ENCODE results near the gene FBXO33. TPM values are rescaled to one million over a fixed set of nuclear protein-coding genes. Genes with fewer than 3 reads are reported as not detected.
"Not testable (repeated sequence)": the region's sequence is repeated elsewhere in the genome, so short reads cannot be mapped to it uniquely, and the experiment has no call there.

The FBXO33 gene
- total RNA-seq, 1 donor from 2014 or later: 13.5 TPM

GRCh38 chr14:39368261-39368959 is 63.8 kb downstream of the FBXO33 start:
- DNase-seq: no peak
- H3K4me1 ChIP-seq: no peaks in the 10 kb centered on the region
- intact Hi-C loops (cut with DNase I): no loop called here
- ATAC-seq: peak; percentile 54
- H3K36me3 ChIP-seq: peaks cover 9% of the 10 kb centered on the region
- H3K27me3 ChIP-seq: no peaks in the 10 kb centered on the region
- H3K9me3 ChIP-seq: peaks cover 11% of the 10 kb centered on the region
- H3K4me3 ChIP-seq: no peak overlapping the region
- H3K27ac ChIP-seq: no peak overlapping the region
- peak; percentile 39 for TF ChIP-seq CTCF (IDR thresholded peaks at IDR 0.05)

GRCh38 chr14:39367387-39367751 is 64.9 kb downstream of the FBXO33 start:
- H3K27ac ChIP-seq: no peak overlapping the region
- peaks cover 11% of the 10 kb centered on the region for H3K9me3 ChIP-seq
- H3K4me1 ChIP-seq: no peaks in the 10 kb centered on the region
- intact Hi-C loops (cut with DNase I): no loop called here
- no peak for TF ChIP-seq CTCF (IDR thresholded peaks at IDR 0.05)
- no peaks in the 10 kb centered on the region for H3K27me3 ChIP-seq
- DNase-seq (no peak), ATAC-seq (peak; percentile 20)
- H3K4me3 ChIP-seq: no peak overlapping the region
- peaks cover 9% of the 10 kb centered on the region for H3K36me3 ChIP-seq

- Histone ChIP-seq H3K4me1 (no peaks in the 10 kb centered on the region), H3K36me3 (peaks cover 9% of the 10 kb centered on the region), H3K27me3 (no peaks in the 10 kb centered on the region), H3K4me3 (no peak overlapping the region), H3K27ac (no peak overlapping the region), H3K9me3 (peaks cover 11% of the 10 kb centered on the region)
- intact Hi-C loops (cut with DNase I): no loop called here
- peak; percentile 16 for ATAC-seq
- no peak for TF ChIP-seq CTCF (IDR thresholded peaks at IDR 0.05)
- DNase-seq: no peak
These were observed 65.5 kb downstream of the FBXO33 start for GRCh38 chr14:39366460-39367386.

- H3K27me3 ChIP-seq: no peaks in the 10 kb centered on the region
- peaks cover 11% of the 10 kb centered on the region for H3K9me3 ChIP-seq
- ATAC-seq (no peak), DNase-seq (no peak)
- intact Hi-C loops (cut with DNase I): no loop called here
- H3K4me3 ChIP-seq: no peak overlapping the region
- TF ChIP-seq CTCF (IDR thresholded peaks at IDR 0.05): no peak
- H3K27ac ChIP-seq: no peak overlapping the region
- H3K36me3 ChIP-seq: peaks cover 6% of the 10 kb centered on the region
- no peaks in the 10 kb centered on the region for H3K4me1 ChIP-seq
These were observed 66.9 kb downstream of the FBXO33 start for GRCh38 chr14:39365354-39365753.

GRCh38 chr14:39364509-39364908 is 67.7 kb downstream of the FBXO33 start:
- Histone ChIP-seq H3K4me1 (no peaks in the 10 kb centered on the region), H3K4me3 (no peak overlapping the region), H3K27me3 (no peaks in the 10 kb centered on the region), H3K27ac (no peak overlapping the region), H3K36me3 (no peaks in the 10 kb centered on the region), H3K9me3 (peaks cover 11% of the 10 kb centered on the region)
- ATAC-seq (no peak), DNase-seq (no peak)
- no peak for TF ChIP-seq CTCF (IDR thresholded peaks at IDR 0.05)
- intact Hi-C loops (cut with DNase I): no loop called here

- DNase-seq; H3K4me1 ChIP-seq; intact Hi-C loops (cut with DNase I); H3K4me3 ChIP-seq; H3K36me3 ChIP-seq; ATAC-seq; H3K27me3 ChIP-seq; H3K27ac ChIP-seq: not testable (repeated sequence)
- H3K9me3 ChIP-seq: peaks cover 11% of the 10 kb centered on the region
These were observed 70.7 kb downstream of the FBXO33 start for GRCh38 chr14:39361556-39361955.
